ENCODE results near the gene ZNF622.

Gene ZNF622

GRCh38 chr5:16465544-16466432 is at the start of gene ZNF622:
ZNF622 (minus strand) TSS chr5:16465800; CDS start chr5:16465665, 135 bp downstream.
- DNase-seq: peak; percentile 95

GRCh38 chr5:16510098-16510497 is 44.5 kb upstream of the ZNF622 start:
- no peak for DNase-seq

GRCh38 chr5:16508730-16509531 is 43.3 kb upstream of the ZNF622 start:
- DNase-seq: peak; percentile 55

- DNase-seq: no peak
Observed at GRCh38 chr5:16507716-16508115, 42.1 kb upstream of the ZNF622 start.

- no peak for DNase-seq
Observed at GRCh38 chr5:16505904-16506303, 40.3 kb upstream of the ZNF622 start.

GRCh38 chr5:16505140-16505891 is 39.7 kb upstream of the ZNF622 start:
- DNase-seq: no peak

- no peak for DNase-seq
Observed at GRCh38 chr5:16504571-16504970, 39.0 kb upstream of the ZNF622 start.

GRCh38 chr5:16502866-16503265 is 37.3 kb upstream of the ZNF622 start:
- DNase-seq: no peak

GRCh38 chr5:16500024-16500423 is 34.4 kb upstream of the ZNF622 start:
- no peak for DNase-seq

GRCh38 chr5:16497546-16497945 is 31.9 kb upstream of the ZNF622 start:
- no peak for DNase-seq

- no peak for DNase-seq
Observed at GRCh38 chr5:16493261-16493660, 27.7 kb upstream of the ZNF622 start.

- DNase-seq: peak; percentile 78
Observed at GRCh38 chr5:16492398-16493140, 27.0 kb upstream of the ZNF622 start.

GRCh38 chr5:16490911-16491310 is 25.3 kb upstream of the ZNF622 start:
- no peak for DNase-seq

- DNase-seq: peak; percentile 57
Observed at GRCh38 chr5:16489322-16489791, 23.8 kb upstream of the ZNF622 start.

- no peak for DNase-seq
Observed at GRCh38 chr5:16487456-16487855, 21.9 kb upstream of the ZNF622 start.

- no peak for DNase-seq
Observed at GRCh38 chr5:16486711-16487111, 21.1 kb upstream of the ZNF622 start.

GRCh38 chr5:16485656-16486055 is 20.1 kb upstream of the ZNF622 start:
- DNase-seq: no peak

GRCh38 chr5:16484081-16484480 is 18.5 kb upstream of the ZNF622 start:
- no peak for DNase-seq

- DNase-seq: peak; percentile 22
Observed at GRCh38 chr5:16483361-16483760, 17.8 kb upstream of the ZNF622 start.

GRCh38 chr5:16482891-16483290 is 17.3 kb upstream of the ZNF622 start:
- DNase-seq: no peak

GRCh38 chr5:16480821-16481538 is 15.4 kb upstream of the ZNF622 start:
- no peak for DNase-seq

GRCh38 chr5:16480144-16480543 is 14.5 kb upstream of the ZNF622 start:
- no peak for DNase-seq
